Fibroblast of lung (primary cell): ENCODE results near the gene FHDC1. TPM values are rescaled to one million over a fixed set of nuclear protein-coding genes. Genes with fewer than 3 reads are reported as not detected.

ENCODE experiments used
- DNase-seq, 2 donors: peaks; one replicate each; pipeline versions ENCODE4 v3.0.0 to v3.0.0-alpha.2; 2010; ENCODE audit warnings: low read depth in 2 of 2
- H2AFZ ChIP-seq: 2 replicates; pipeline ENCODE4 v1.5.1; 2012; ENCODE audit warnings: low read length, control low read depth, inconsistent platforms
- H3K27ac ChIP-seq: 2 replicates; pipeline ENCODE4 v1.5.1; 2011; ENCODE audit warnings: low read length, control low read depth; ENCODE audit not compliant: insufficient read depth
- H3K27me3 ChIP-seq: 2 replicates; pipeline ENCODE4 v1.5.1; 2011; ENCODE audit warnings: mild to moderate bottlenecking, low read length; ENCODE audit not compliant: control insufficient read depth, insufficient read depth
- H3K36me3 ChIP-seq: 2 replicates; pipeline ENCODE4 v1.5.1; 2011; ENCODE audit warnings: low read length; ENCODE audit not compliant: control insufficient read depth, insufficient read depth
- H3K4me1 ChIP-seq: 2 replicates; pipeline ENCODE4 v1.5.1; 2011; ENCODE audit warnings: low read length; ENCODE audit not compliant: control insufficient read depth, insufficient read depth; ENCODE audit errors: extremely low read depth
- H3K4me2 ChIP-seq: 2 replicates; pipeline ENCODE4 v1.5.1; 2011; ENCODE audit warnings: low read length, control low read depth; ENCODE audit not compliant: insufficient read depth; ENCODE audit errors: extremely low read depth
- H3K4me3 ChIP-seq, 4 experiments: fragments of 200-600 bp in 1 of 4; sonication (generic) in 1 of 4; replicated peaks in 1 of 4; 2 replicates each; pipeline ENCODE4 v1.5.1; 2011 to 2016; ENCODE audit warnings: low read length in 4 of 4, low read depth in 3 of 4, mild to moderate bottlenecking in 3 of 4, control low read depth in 2 of 4, inconsistent platforms in 1 of 4, mixed read lengths in 1 of 4; ENCODE audit not compliant: insufficient read depth in 1 of 4; ENCODE audit errors: control extremely low read depth in 1 of 4
- H3K79me2 ChIP-seq: 2 replicates; pipeline ENCODE4 v1.5.1; 2012; ENCODE audit warnings: mild to moderate bottlenecking, low read length, inconsistent platforms; ENCODE audit not compliant: control insufficient read depth, insufficient read depth
- H3K9ac ChIP-seq: 2 replicates; pipeline ENCODE4 v1.5.1; 2011; ENCODE audit warnings: mild to moderate bottlenecking, low read length, control low read depth; ENCODE audit not compliant: insufficient read depth
- H3K9me3 ChIP-seq: 2 replicates; pipeline ENCODE4 v1.5.1; 2012; ENCODE audit warnings: low read depth, low read length; ENCODE audit not compliant: control insufficient read depth, insufficient read depth
- H4K20me1 ChIP-seq: 2 replicates; pipeline ENCODE4 v1.5.1; 2011; ENCODE audit warnings: low read length; ENCODE audit not compliant: control insufficient read depth, insufficient read depth; ENCODE audit errors: extremely low read depth
- CTCF ChIP-seq, 2 donors: IDR thresholded peaks in 1 of 2; conservative IDR thresholded peaks in 1 of 2; 1 replicate in 1 of 2; 2 replicates in 1 of 2; pipeline ENCODE4 v1.5.1; 2011 to 2012; ENCODE audit warnings: low read length in 2 of 2, control low read depth in 1 of 2, inconsistent platforms in 1 of 2, low read depth in 1 of 2, mild to moderate bottlenecking in 1 of 2
- EZH2 ChIP-seq: IDR thresholded peaks from 2 replicates; pipeline ENCODE4 v1.5.1; 2012; ENCODE audit warnings: low read length, control low read depth, mild to moderate bottlenecking; ENCODE audit errors: missing control alignments
- polyA plus RNA-seq, 2 donors: library from polyadenylated mRNA; depleted of rRNA in 1 of 2; stranded (reverse) in 1 of 2; unstranded in 1 of 2; fragments of >200 nt; gene quantifications; 2 replicates each; pipeline ENCODE4 v1.2.1, GENCODE V29; 2011 to 2012; ENCODE audit warnings: missing spikeins in 1 of 2
- total RNA-seq: library from RNA; depleted of rRNA; stranded (reverse); fragments of >200 nt; gene quantifications from 2 replicates; pipeline ENCODE4 v1.2.1, GENCODE V29; 2014

FHDC1 gene
- total and polyA plus RNA-seq, 2 donors (not counting 1 experiment from before 2014, with no cell fraction given), result 0.14 to 0.33 TPM

- H3K4me2 ChIP-seq, result no peak overlapping the region
- no peak overlapping the region for H3K27ac ChIP-seq
- no peaks in the 10 kb centered on the region for H4K20me1 ChIP-seq
- no peaks in the 10 kb centered on the region for H3K4me1 ChIP-seq
- H3K9ac ChIP-seq, result no peak overlapping the region
- H3K9me3 ChIP-seq, result no peaks in the 10 kb centered on the region
- TF ChIP-seq CTCF (conservative IDR thresholded peaks at IDR 0.05 in 1 of 2, IDR thresholded peaks at IDR 0.05 in 1 of 2; ENCODE audit: low read depth in 1 of 2, low read length in 2 of 2), result no peak
- no peak for TF ChIP-seq EZH2
- H3K36me3 ChIP-seq, result no peaks in the 10 kb centered on the region
- H3K79me2 ChIP-seq, result no peaks in the 10 kb centered on the region
- DNase-seq, result no peak
- no peak overlapping the region for H2AFZ ChIP-seq
- peaks cover 5% of the 10 kb centered on the region for H3K27me3 ChIP-seq
- H3K4me3 ChIP-seq, result no peak overlapping the region
Observed at GRCh38 chr4:153023139-153023538, 87.0 kb downstream of the FHDC1 start.

GRCh38 chr4:153023692-153024394, 87.7 kb downstream of the FHDC1 start:
- no peak overlapping the region for H2AFZ ChIP-seq
- no peaks in the 10 kb centered on the region for H3K4me1 ChIP-seq

GRCh38 chr4:153024466-153024865, 88.3 kb downstream of the FHDC1 start:
- no peak for DNase-seq
- TF ChIP-seq EZH2 (no peak), CTCF (conservative IDR thresholded peaks at IDR 0.05 in 1 of 2, IDR thresholded peaks at IDR 0.05 in 1 of 2; ENCODE audit: low read depth in 1 of 2, low read length in 2 of 2) (no peak)
- H3K4me3 ChIP-seq, result no peak overlapping the region

More at GRCh38 chr4:153023692-153024394, 87.7 kb downstream of the FHDC1 start:
- DNase-seq, result no peak
- Histone ChIP-seq H3K27ac (no peak overlapping the region), H3K36me3 (no peaks in the 10 kb centered on the region), H3K4me3 (no peak overlapping the region), H4K20me1 (no peaks in the 10 kb centered on the region), H3K79me2 (no peaks in the 10 kb centered on the region), H3K27me3 (peaks cover 5% of the 10 kb centered on the region), H3K4me2 (no peak overlapping the region), H3K9me3 (no peaks in the 10 kb centered on the region), H3K9ac (no peak overlapping the region)
- no peak for TF ChIP-seq CTCF (conservative IDR thresholded peaks at IDR 0.05 in 1 of 2, IDR thresholded peaks at IDR 0.05 in 1 of 2; ENCODE audit: low read depth in 1 of 2, low read length in 2 of 2)
- TF ChIP-seq EZH2, result no peak

More at GRCh38 chr4:153024466-153024865, 88.3 kb downstream of the FHDC1 start:
- no peak overlapping the region for H3K4me2 ChIP-seq
- no peak overlapping the region for H2AFZ ChIP-seq
- no peaks in the 10 kb centered on the region for H3K4me1 ChIP-seq
- peaks cover 5% of the 10 kb centered on the region for H3K27me3 ChIP-seq
- H3K27ac ChIP-seq, result no peak overlapping the region
- no peaks in the 10 kb centered on the region for H3K79me2 ChIP-seq
- no peaks in the 10 kb centered on the region for H3K36me3 ChIP-seq
- H3K9ac ChIP-seq, result no peak overlapping the region
- no peaks in the 10 kb centered on the region for H4K20me1 ChIP-seq
- no peaks in the 10 kb centered on the region for H3K9me3 ChIP-seq
